Measurements from ENCODE around the gene FAM120B. TPM values are rescaled to one million over a fixed set of nuclear protein-coding genes. Genes with fewer than 3 reads are reported as not detected.
"Not testable (repeated sequence)": the region's sequence is repeated elsewhere in the genome, so short reads cannot be mapped to it uniquely, and the experiment has no call there.

FAM120B gene
- total RNA-seq, 1 donor from 2014 or later, result 9.9 TPM

- DNase-seq (ENCODE audit: low spot score in 2 of 2), result no peak
- no peak overlapping the region for H3K4me3 ChIP-seq
- H3K9me3 ChIP-seq, result no peaks in the 10 kb centered on the region
- intact Hi-C loops (cut with DNase I), result no loop called here
- H3K27me3 ChIP-seq, result no peaks in the 10 kb centered on the region
- no peaks in the 10 kb centered on the region for H3K4me1 ChIP-seq
- peaks cover 65 to 82% of the 10 kb centered on the region in 2 donors for H3K36me3 ChIP-seq
- no peak for TF ChIP-seq CTCF (IDR thresholded peaks at IDR 0.05)
- no peak overlapping the region for H3K27ac ChIP-seq
These were observed 88.4 kb downstream of the FAM120B start for GRCh38 chr6:170394980-170395379.

DNA sequence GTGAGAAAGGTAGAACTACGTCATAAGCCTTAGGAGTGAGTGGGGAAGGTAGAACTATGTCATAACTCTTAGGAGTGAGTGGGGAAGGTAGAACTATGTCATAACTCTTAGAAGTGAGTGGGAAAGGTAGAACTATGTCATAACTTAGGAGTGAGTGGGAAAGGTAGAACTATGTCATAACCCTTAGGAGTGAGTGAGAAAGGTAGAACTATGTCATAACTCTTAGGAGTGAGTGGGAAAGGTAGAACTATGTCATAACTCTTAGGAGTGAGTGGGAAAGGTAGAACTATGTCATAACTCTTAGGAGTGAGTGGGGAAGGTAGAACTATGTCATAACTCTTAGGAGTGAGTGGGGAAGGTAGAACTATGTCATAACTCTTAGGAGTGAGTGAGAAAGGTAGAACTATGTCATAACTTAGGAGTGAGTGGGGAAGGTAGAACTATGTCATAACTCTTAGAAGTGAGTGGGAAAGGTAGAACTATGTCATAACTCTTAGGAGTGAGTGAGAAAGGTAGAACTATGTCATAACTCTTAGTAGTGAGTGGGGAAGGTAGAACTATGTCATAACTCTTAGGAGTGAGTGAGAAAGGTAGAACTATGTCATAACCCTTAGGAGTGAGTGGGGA, 92.3 kb downstream of the FAM120B start:
- H3K4me1 ChIP-seq; H3K4me3 ChIP-seq; intact Hi-C loops (cut with DNase I); H3K27me3 ChIP-seq; DNase-seq (ENCODE audit: low spot score in 2 of 2); H3K27ac ChIP-seq; H3K9me3 ChIP-seq: not testable (repeated sequence)
- peaks cover 64 to 67% of the 10 kb centered on the region in 2 donors for H3K36me3 ChIP-seq

- H3K4me3 ChIP-seq; H3K27ac ChIP-seq; H3K27me3 ChIP-seq; H3K9me3 ChIP-seq; H3K4me1 ChIP-seq; DNase-seq (ENCODE audit: low spot score in 2 of 2); intact Hi-C loops (cut with DNase I): not testable (repeated sequence)
- H3K36me3 ChIP-seq, result peaks cover 63 to 66% of the 10 kb centered on the region in 2 donors
These were observed 93.5 kb downstream of the FAM120B start for GRCh38 chr6:170399955-170400558.

DNA sequence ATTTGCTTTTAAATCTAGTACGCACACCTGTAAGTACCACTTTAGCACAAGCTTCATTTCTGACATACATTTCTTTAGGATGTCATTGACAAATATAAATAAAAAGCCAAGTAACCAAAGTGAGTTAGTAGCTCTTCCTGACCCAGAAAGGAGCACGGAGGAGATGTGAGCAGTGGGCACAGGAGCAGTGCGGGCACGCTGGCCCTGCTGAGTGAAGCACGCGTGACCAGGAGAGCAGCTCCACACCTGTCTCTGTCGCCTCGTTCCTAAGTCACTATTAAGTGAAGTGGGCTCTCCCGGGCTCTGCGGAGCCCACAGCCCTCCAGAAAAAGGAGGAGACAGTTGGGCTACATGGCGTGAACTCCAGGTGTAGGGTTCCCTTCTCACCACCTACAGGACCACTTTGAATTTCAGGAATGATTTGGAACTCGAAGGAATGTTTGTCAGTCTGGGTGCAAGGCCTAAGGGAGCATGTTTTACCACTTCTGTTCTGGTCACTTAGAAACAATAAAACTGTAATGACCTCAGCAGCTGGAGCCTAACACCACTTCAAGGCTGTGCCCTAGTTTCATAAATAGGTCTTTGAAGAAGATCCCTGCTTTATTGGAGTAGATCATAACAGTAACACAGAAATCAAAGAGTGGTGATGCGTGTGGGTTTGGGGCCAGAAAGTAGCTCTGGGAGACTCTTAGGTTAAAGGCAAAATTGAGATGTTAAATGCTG, 95.9 kb downstream of the FAM120B start:
- no peaks in the 10 kb centered on the region for H3K9me3 ChIP-seq
- DNase-seq (ENCODE audit: low spot score in 2 of 2), result no peak
- H3K27me3 ChIP-seq, result no peaks in the 10 kb centered on the region
- H3K4me1 ChIP-seq, result no peaks in the 10 kb centered on the region
- intact Hi-C loops (cut with DNase I), result no loop called here
- no peak for TF ChIP-seq CTCF (IDR thresholded peaks at IDR 0.05)
- H3K4me3 ChIP-seq, result no peak overlapping the region
- H3K27ac ChIP-seq, result no peak overlapping the region
- H3K36me3 ChIP-seq, result peaks cover 50 to 61% of the 10 kb centered on the region in 2 donors

DNA sequence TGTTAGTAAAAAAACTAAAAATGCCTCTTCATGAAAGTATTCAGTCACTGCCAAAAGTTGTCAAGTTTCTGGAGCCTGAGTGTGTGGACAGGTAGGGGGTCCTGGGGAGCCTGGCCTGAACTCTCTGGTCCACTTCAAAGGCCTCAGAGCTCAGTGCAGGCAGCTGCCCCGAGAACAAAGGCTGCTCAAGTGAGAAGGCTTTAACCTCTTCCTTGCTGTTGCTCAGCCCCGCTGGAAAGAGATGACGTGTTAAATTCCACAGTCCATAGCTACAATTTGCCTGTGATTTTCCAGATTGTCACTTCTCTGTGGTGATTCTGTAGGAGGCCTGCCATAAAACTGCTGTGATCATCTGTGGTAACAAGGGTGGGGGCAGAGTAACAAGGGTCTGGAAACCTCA, 96.9 kb downstream of the FAM120B start:
- intact Hi-C loops (cut with DNase I), result no loop called here
- Histone ChIP-seq H3K27ac (no peak overlapping the region), H3K4me3 (no peak overlapping the region), H3K27me3 (no peaks in the 10 kb centered on the region), H3K4me1 (no peaks in the 10 kb centered on the region), H3K9me3 (no peaks in the 10 kb centered on the region), H3K36me3 (peaks cover 46 to 57% of the 10 kb centered on the region in 2 donors)
- no peak for DNase-seq (ENCODE audit: low spot score in 2 of 2)
- TF ChIP-seq CTCF (IDR thresholded peaks at IDR 0.05), result no peak

GRCh38 chr6:170404036-170404435, 97.5 kb downstream of the FAM120B start:
- Histone ChIP-seq H3K27me3 (no peaks in the 10 kb centered on the region), H3K27ac (no peak overlapping the region), H3K4me3 (no peak overlapping the region), H3K9me3 (no peaks in the 10 kb centered on the region), H3K4me1 (no peaks in the 10 kb centered on the region), H3K36me3 (peaks cover 46 to 52% of the 10 kb centered on the region in 2 donors)
- intact Hi-C loops (cut with DNase I), result no loop called here
- no peak for TF ChIP-seq CTCF (IDR thresholded peaks at IDR 0.05)
- DNase-seq (ENCODE audit: low spot score in 2 of 2), result no peak

All from ascending aorta (tissue), 2 donors.